Cardiac septum (tissue), 1 donor: ENCODE data around the gene TALDO1. TPM values are rescaled to one million over a fixed set of nuclear protein-coding genes. Genes with fewer than 3 reads are reported as not detected.
A peak's percentile ranks its signal among the peaks of the same experiment; 100 is the strongest.

ENCODE experiments used
- DNase-seq: peaks from one replicate; pipeline ENCODE4 v3.0.0-alpha.2; 2020; ENCODE audit warnings: low spot score
- intact Hi-C: fragments of 100-400 bp; cut with DNase I; formaldehyde crosslinking; loops from one replicate; pipeline ENCODE4 v1.14.0; 2022
- total RNA-seq: library from RNA; stranded (reverse); fragmentation: NEBNext Ultra II Directional; extraction: Animal tissue kit (Norgen Biotek cat#: 25700); gene quantifications from one replicate; pipeline ENCODE4 v1.2.1, GENCODE V29; 2021
- donor health status: DM: no; HTN: no; CAD: no.

Gene TALDO1
- total RNA-seq, 1 donor from 2014 or later: 92.4 TPM

DNA sequence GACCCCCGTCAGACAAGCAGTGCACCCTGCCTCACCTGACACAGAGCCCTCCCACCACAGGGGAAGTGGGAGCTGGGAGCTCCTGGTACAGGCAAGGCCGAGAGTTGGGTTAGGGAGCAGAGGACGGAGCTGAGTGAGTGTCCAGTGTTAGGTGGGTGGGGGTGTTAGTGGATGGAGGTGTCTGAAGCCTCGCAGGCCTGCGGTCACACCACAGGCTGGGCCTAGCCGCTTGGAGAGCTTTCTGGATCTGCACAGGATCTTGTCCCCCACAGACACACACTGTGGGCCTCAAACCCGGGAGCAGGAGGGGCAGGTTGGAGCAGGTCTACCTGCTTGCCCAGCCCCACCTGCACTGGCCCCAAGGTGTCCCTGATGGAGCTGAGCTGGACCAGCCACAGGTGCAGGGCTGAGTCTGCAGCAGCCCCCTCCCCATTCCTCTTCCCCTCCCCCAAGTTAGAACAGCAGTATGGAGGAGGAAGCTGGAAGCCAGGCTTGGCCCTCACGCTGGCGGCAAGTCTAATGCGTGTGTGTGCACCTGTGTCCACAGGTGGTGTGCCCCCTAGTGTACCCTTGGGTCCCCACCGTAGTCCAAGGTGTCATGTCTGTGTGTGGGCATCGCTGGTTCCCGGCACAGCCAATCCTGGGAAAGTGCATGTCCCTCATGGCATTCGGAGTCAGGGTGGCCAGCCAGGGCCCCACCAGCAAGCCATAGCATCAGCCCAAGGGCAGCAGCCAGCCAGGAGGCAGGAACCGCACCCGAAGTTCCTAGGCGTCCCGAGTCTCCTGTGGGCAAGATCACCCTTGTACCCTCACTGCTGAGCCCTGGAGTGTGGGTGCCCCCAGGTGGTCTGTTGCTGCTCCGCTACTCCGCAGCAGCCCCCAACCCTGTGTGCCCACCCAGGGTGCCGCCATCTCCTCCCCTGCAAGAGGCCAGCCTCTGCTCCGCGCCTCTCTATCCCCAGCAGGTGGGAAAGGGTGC is 32.0 kb downstream of the TALDO1 start:
- DNase-seq: no peak
- intact Hi-C loops: no loop called here

DNA sequence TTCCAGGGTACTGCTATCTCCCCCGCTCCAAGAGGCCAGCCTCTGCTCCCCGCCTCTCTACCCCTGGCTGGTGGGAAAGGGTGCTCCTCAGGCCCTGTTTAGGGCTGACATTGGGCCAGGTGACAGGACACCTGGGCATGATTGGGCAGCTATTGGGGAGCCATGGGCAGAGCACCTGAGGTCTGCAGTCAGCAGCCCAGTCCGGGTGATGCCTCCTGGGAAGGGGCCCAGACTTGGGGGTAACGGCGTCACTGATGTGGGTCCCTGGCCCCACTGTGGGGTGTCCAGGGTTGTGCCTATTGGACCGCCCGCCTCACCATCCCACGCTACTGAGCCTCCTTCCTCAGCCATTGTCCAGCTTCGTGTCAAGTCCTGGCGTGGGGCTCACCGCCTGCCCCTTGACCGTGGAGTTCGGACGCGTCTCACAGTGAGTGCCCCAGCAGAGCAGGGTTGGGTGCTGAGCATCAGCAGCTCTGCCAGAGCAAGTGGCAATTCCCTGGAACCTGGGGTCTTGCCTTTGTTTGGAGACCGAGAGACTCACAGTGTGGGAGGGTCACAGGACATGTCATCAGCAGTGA is 32.8 kb downstream of the TALDO1 start:
- no peak for DNase-seq
- intact Hi-C loops: no loop called here

DNA sequence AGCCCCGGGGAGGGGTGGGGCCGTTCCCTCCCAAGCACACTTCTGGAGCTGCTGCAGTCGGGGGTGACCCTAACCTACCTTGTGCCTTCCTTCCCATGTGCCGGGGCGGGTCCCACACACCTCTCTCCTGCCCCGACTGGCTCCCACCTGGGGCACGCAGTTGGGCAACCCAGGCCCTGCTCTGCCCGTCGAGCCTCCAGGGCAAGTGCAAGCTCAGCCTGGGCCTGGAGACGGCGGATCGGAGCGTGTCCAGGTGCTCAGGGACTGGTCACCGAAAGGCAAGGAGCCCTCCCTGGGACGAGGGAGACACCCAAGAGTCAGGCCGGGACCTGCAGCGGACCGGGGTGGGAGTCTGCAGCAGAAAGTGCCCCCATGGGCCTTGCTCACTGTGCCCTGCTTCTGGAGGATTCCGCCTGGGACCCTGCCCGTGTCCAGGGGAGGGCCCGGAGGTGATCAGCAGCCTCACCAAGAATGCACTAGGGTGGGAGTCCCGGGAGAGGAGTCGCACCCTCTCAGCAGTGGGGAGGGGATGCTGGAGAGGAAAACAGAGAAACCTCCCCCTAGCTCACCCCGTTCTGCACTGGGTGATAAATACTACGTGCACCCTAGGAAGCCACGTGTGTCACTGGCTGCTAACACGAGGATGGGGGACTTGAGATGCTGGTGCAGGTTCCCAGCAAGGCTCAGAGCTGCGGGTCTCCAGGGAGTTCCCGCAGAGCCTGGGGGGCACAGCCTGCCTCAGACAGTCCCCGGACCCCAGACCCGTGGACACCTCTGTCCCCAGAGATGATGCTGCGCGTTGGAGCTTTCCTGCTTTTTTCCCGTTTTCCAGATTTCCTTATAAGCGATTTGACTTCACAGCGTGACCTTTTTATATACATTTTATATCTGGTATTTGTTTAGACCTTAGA is 35.3 kb downstream of the TALDO1 start:
- DNase-seq: no peak
- intact Hi-C loops: no loop called here

- intact Hi-C loops: no loop called here
- peak; percentile 87 for DNase-seq
Measured at GRCh38 chr11:783581-784015, 36.3 kb downstream of the TALDO1 start.

GRCh38 chr11:786235-787083 is 39.2 kb downstream of the TALDO1 start:
- intact Hi-C loops: no loop called here
- no peak for DNase-seq

DNA sequence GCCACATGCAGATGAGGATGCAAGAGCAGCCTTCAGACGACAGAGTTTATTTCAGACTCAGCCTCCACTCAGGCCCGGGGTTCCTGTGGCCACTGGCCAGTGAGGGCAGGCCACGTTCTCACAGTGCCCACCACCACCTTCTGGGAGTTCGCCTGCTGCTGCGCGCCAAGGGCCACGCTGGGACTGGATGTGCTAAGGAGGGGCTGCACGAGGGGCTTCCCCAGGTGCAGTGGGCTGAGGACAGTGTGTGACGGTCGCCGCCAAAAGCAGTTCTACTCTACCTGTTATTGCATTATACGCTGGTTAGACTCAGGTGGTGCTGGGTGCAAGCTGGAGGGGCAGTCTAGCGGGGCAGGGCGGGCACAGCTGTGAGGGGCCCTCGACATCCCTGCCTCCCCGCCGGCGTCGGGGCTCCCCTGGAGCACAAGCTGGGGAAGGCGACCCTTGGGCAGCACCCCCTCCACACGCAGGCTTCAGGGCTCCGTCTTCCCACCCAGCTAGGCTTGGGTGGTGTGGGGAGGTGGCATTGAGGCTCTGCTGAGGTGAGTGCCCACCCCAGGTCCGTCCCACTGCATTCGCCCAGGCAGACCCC is 39.9 kb downstream of the TALDO1 start:
- DNase-seq: no peak
- intact Hi-C loops: no loop called here

DNA sequence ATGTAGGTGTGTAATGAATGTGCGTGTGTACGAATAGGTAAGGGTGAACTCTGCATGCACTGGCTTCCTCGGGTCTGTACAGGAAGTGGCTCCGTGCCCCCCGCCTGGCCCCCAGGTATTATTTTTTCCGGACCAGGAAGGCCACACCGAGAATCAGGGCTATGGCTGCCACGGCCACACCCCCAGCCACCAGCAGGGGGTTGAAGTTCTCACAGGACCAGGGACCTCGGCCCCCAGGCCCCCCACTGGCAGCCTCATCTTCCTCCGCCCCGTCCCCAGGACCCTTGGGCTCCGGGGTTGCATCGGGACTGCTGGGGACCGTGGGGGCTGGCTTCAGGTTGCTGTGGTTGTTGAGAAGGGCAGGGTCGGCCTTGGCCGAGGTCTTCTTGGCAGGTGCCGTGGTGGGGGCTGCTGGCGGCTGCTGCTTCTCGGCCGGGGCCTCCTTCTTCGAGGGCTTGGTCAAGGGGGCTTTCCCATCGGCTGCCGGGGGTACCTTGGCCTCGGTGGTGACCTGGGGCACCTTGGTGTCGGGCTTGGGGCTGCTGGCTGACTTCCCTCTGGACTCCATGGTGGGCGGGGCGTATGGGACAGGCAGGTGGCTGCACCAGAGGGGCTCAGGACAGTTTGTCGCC is 40.9 kb downstream of the TALDO1 start:
- intact Hi-C loops: no loop called here
- DNase-seq: no peak

DNA sequence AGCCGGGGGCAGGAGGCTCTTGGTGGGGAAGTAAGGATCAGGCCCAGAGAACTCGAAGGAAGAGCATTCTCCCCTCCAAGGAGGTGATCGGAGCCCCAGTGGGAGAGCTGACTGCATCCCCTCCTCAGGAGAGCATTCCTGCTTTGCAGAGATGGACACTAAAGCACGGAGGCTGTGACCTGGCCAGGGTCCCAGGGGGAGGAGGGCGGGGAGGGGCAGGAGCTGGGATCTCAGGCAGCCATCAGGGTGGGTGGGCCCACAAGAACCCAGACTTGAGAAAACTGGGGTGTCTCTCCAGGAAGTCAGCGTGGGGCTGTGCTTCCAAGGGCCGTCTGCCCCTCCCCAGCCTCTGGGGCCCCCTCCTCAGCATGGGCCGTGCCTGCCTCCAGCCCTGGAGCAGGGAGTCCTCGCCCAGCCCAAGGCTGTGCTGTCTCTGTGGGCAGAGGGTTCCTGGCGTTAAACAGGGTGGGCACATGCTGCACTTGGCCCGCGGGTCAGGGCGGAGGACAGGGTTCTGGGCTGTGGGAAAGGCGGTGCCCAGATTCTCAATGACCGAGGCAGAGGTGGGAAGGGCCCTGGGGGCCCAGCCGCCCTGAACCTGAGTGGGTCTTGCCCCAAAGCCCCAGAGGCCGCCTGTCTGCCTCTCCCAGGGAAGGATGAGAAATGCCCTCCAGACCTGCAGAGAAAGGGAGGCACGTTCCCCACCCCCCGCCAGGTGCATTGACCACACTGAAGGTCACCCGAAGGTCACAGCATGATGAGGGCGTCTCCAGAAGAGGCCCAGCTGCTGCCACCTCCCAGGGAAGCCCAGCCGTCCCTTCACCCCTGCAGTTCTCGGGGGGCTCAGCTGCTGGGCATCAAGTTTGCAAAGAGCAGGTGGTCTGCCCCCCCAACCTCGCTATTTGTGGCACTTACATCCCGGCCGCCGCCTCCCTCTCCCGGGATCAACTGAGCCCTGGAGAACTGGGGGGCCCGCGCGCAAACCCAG is 42.0 kb downstream of the TALDO1 start:
- intact Hi-C loops: no loop called here
- no peak for DNase-seq

- intact Hi-C loops: no loop called here
- DNase-seq: no peak
Measured at GRCh38 chr11:789943-790342, 42.7 kb downstream of the TALDO1 start, which contains the start of gene CEND1. TSS of gene CEND1 (minus strand) at chr11:790090. CDS start at chr11:788576, 1,514 bp downstream.

GRCh38 chr11:790721-791564 is 43.7 kb downstream of the TALDO1 start:
- no peak for DNase-seq

DNA sequence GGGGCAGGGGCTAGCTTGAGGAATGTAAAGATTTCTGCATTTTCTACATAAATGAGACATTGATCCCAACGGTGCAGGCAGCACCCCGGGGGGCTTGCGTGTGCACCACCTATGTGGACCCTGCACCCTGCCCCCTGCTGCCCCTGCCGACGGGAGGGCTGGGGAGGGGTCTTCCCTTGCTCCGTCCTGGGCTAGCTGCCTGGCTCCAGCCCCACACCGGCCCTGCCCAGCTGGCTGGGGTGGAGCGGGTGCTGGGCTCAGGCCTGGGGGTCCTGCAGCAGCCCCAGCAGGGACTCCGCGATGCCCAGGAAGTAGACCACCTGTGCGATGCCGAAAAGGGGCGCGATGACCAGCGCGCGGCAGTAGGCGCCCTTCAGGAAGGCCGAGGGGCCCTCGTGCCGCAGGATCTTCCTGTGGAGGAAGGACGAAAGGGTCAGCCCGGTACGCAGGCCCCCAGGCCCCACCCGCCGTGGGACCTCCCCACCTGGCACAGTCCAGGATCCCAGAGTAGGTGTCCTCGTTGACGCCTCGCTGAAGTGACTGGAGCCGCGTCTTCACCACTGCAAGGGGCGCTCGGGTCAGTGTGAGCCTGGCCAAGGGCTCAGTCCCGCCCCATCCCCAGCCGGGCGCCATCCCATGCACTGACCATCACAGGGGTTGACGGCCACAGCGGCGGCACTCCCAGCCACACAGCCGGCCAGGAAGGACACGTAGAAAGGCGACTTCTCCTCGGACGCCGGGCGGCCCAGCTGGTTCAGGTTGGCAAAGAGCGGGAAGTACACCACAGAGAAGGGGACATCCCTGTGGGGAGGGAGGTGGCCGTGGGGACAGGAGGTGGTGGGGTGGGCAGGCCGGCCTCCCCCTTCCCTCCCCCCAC is 44.6 kb downstream of the TALDO1 start:
- intact Hi-C loops: no loop called here
- no peak for DNase-seq

More at GRCh38 chr11:790721-791564, 43.7 kb downstream of the TALDO1 start:
- intact Hi-C loops: no loop called here

- no peak for DNase-seq
- intact Hi-C loops: no loop called here
Measured at GRCh38 chr11:792535-792821, 45.2 kb downstream of the TALDO1 start.

- no peak for DNase-seq
- intact Hi-C loops: no loop called here
Measured at GRCh38 chr11:792873-793272, 45.6 kb downstream of the TALDO1 start.

GRCh38 chr11:793556-793955 is 46.3 kb downstream of the TALDO1 start:
- intact Hi-C loops: no loop called here
- no peak for DNase-seq

DNA sequence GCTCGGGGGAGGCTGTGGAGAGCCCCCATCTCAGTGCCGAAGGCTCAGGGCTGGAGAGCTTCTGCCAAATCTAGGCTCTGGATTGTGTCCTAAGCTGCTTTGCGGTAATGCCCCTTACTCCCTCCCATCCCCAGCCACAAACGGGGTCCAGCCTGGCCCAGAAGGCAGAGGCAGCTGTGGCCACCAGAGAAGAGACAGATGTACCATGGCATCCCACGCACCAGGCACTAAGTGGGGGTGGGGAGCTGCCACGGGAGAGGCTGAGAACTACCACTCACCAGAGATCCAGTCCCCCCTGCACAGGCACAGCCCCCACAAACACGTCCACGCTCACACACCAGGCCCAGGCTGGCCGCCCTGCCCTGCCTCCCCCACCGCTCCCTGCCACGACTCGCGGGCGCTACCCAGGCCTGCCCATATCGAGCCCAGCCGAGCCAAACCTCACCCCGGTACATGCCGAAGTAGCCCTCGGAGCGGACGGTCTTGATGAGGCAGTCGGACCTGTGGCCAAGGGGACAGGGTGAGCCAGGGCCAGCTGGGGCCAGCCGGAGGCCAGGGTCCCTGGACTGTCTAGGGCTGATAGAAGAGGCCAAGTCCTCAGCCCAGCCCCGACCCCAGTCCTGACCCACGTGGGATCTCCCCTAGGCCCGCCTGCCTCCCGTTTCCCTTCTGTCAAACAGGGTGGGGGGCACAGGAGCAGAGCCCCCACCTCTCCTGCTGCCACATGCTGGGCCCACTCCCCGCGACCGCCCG is 46.9 kb downstream of the TALDO1 start:
- DNase-seq: no peak
- intact Hi-C loops: no loop called here
